KBM-7 (cell line): ENCODE results near the gene TBL3.

Source experiments
- DNase-seq: peaks from one replicate; pipeline ENCODE4 v3.0.0-alpha.2; 2015
- in situ Hi-C: fragments of 300-500 bp; cut with MboI; formaldehyde crosslinking; loops from 2 replicates; pipeline ENCODE4 v1.14.3; 2020; ENCODE audit warnings: low sequenced_read_pairs, low pct_unique_long_range_greater_than_20kb, mixed read lengths

Gene TBL3

GRCh38 chr16:2026461-2027023 lies 54.7 kb downstream of the TBL3 start, which contains the start of gene NHERF2:
NHERF2 (plus strand) TSS chr16:2026902; CDS start chr16:2027006, 104 bp downstream.
- in situ Hi-C loops = loop anchor here (10.0 kb wide), 1 partner anchor 118 kb away; the partner anchor contains the start of gene RAB26
- no peak for DNase-seq

DNA sequence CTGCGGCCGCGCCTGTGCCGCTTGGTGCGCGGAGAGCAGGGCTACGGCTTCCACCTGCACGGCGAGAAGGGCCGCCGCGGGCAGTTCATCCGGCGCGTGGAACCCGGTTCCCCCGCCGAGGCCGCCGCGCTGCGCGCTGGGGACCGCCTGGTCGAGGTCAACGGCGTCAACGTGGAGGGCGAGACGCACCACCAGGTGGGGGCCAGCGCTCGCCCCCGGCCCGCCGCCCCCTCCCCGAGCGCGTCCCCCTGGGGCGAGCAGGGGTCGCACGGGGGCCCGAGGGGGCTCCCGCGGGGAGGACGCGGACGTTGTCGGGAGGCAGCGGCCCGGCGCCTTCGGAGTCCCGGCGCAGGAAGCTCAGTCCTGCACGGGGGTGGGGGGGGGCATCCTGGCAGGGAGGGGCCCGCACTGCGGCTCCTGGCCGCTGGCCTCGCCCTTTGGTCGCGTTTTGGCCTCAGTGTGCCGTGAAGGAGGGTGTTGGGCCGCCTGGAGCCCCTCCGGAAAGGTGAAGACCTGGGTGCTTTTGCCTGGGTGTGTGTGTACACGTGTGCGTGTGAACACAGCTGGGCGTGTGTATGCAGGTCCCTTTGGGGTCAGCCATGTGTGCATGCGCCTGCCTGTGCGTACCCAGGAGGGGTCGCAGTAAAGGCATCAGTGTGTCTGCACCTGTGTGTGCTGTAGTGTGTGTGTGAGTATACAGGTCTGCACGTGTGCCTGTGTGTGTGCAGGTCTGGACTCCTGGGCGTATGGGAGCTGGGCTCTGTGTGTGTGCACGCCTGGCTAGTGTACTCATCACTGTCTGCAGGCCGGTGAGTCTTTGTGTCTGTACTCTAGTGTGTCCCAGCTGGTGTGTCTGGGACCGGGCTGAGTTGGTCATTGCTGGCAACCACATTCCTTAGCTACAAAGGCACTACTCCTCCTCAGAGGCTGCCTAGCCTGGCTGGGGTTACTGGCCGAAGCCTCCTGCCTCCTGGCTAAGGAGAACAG lies 55.5 kb downstream of the TBL3 start:
- in situ Hi-C loops = loop anchor here (10.0 kb wide), 1 partner anchor 117 kb away; the partner anchor contains the start of gene RAB26
- DNase-seq = peak; percentile 46

DNA sequence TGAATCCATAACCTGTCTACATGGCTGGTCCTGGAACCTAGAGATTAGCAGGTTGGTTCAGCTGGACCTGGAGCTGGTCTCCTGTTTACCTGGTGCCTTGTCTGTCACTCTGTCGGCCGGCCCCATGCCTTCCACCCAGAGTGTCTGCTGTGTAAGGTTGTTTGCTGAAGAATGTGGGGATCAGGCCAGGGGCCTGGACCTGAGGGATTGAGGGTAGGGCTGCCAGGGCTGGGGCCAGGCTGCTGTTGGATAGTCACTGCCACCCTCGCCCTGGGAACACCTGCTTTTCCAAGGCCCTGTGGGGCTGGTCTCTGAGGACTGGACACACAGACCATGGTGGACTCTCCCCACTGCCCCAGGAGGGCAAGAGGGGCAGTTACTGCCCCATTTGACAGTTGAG lies 56.3 kb downstream of the TBL3 start:
- DNase-seq = no peak
- in situ Hi-C loops = loop anchor here (10.0 kb wide), 1 partner anchor 117 kb away; the partner anchor contains the start of gene RAB26

- in situ Hi-C loops = loop anchor here (10.0 kb wide), 1 partner anchor 116 kb away; the partner anchor contains the start of gene RAB26
- DNase-seq = no peak
Observed at GRCh38 chr16:2028620-2029220, 56.9 kb downstream of the TBL3 start.

DNA sequence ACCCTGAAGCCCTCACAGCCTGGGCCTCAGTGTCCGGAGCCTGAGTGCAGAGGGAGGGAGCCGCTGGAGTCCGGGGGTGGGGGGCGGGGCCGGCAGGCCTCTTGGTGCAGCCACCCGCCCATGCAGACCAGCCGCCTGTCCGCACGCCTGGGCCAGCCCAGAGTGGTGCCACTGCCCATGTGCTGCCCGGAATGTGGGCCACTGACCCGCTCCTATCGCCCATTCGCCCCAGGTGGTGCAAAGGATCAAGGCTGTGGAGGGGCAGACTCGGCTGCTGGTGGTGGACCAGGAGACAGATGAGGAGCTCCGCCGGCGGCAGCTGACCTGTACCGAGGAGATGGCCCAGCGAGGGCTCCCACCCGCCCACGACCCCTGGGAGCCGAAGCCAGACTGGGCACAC lies 57.5 kb downstream of the TBL3 start:
- in situ Hi-C loops = loop anchor here (10.0 kb wide), 1 partner anchor 115 kb away; the partner anchor contains the start of gene RAB26
- DNase-seq = no peak

GRCh38 chr16:2030036-2030435 lies 58.2 kb downstream of the TBL3 start:
- in situ Hi-C loops = no loop called here
- DNase-seq = no peak

DNA sequence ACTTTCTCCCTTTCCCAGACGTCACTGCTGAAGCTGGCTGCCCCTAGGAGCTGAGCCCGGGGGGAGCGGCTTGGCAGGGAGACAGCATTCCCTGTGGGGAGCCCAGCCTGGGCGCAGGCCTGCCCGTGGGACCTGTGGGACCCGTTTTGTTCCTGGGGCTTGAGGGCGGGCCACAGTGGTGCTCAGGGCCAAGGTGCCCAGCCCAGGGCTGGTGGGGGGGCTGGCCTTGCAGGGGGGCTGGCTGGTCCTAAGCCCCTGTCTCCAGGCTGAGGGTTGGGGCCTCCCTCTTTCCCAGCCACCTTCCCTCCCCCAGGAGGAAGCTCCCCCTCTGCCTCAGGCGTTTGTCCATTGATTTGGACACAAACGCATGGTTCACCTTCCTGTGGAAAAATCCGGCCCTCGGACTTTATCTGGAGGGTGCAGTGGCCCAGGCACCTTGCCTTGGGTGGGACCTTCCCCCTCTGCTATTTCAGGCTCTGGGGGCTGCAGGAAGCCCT lies 59.3 kb downstream of the TBL3 start:
- in situ Hi-C loops = no loop called here

More for the DNA sequence above, 59.3 kb downstream of the TBL3 start:
- DNase-seq = no peak
